ENCODE measurements around the gene DHRS4L2.
"Not testable (repeated sequence)": the region's sequence is repeated elsewhere in the genome, so short reads cannot be mapped to it uniquely, and the experiment has no call there.

DNA sequence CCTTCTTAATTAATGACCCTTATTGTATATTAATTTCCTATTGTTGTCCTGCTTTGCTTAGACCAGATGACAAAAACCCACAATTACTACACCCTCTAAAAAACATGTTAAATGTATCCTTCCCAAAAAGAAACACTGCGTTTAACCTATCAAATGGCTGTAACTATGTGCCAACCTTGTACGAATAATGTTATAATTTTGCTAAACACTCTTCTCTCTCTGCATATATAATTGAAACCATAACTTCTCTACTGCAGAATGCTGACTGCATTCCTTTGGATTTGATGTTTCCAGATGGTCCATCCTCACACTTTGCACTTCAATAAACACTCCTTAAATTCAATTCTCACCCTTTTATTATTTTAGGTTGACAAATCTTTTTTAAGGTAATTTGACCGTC, 31.8 kb downstream of the DHRS4L2 start:
- not testable (repeated sequence) for TF ChIP-seq CTCF (IDR thresholded peaks at IDR 0.05; ENCODE audit: insufficient read depth, low read length); REST (IDR thresholded peaks at IDR 0.05; ENCODE audit: insufficient replicate concordance, low read depth)
